Hepatocyte (in vitro differentiated cells): Measurements from ENCODE around the gene TLN1.

Experiments used
- CTCF ChIP-seq: fragments of 200-600 bp; sonication (generic); IDR thresholded peaks from 2 replicates; pipeline ENCODE4 v1.5.1; 2016; ENCODE audit warnings: antibody characterized with exemption, mild to moderate bottlenecking; ENCODE audit not compliant: poor library complexity
- EZH2 ChIP-seq: fragments of 200-600 bp; sonication (generic); IDR thresholded peaks from 2 replicates; pipeline ENCODE4 v1.6.1; 2016; ENCODE audit warnings: antibody characterized with exemption, mild to moderate bottlenecking, borderline replicate concordance
- EZH2phosphoT487 ChIP-seq: fragments of 200-600 bp; sonication (generic); IDR thresholded peaks from one replicate; pipeline ENCODE4 v1.6.1; 2018; ENCODE audit warnings: antibody characterized with exemption, mild to moderate bottlenecking, low read depth, moderate library complexity; ENCODE audit not compliant: unreplicated experiment, severe bottlenecking

- no peak for TF ChIP-seq CTCF
- no peak for TF ChIP-seq EZH2
- TF ChIP-seq EZH2phosphoT487 = no peak
Observed at GRCh38 chr9:35771534-35771933, 39.5 kb upstream of the TLN1 start.
